HepG2 (cell line): ENCODE data around the gene TDRD9.

Source experiments
- ADNP ChIP-seq: sonication (generic); formaldehyde crosslinking; IDR thresholded peaks from 2 replicates; pipeline ENCODE4 v1.4.0; 2020; ENCODE audit warnings: missing genetic modification reagents
- ASH2L ChIP-seq: fragments of 300-600, 200-600 bp; sonication (generic); IDR thresholded peaks from 2 replicates; pipeline ENCODE4 v1.7.0; 2017; ENCODE audit warnings: low read depth, mild to moderate bottlenecking, moderate library complexity, mixed read lengths, low read length; ENCODE audit not compliant: insufficient read length
- CBX1 ChIP-seq: IDR thresholded peaks from one replicate; pipeline ENCODE4 v1.6.1; 2016; ENCODE audit warnings: antibody characterized with exemption, low read depth
- CTCF ChIP-seq: sonication (generic); formaldehyde crosslinking; IDR thresholded peaks from 2 replicates; pipeline ENCODE4 v1.5.0; 2020; ENCODE audit warnings: mild to moderate bottlenecking, missing genetic modification reagents, moderate library complexity
- EHMT2 ChIP-seq: fragments of 200-600 bp; sonication (generic); IDR thresholded peaks from 2 replicates; pipeline ENCODE4 v1.7.0; 2017; ENCODE audit warnings: antibody characterized with exemption, low read depth, low read length, borderline replicate concordance
- EP300 ChIP-seq, 3 experiments: sonication (generic) in 1 of 3; formaldehyde crosslinking in 1 of 3; IDR thresholded peaks; 2 replicates each; pipeline versions ENCODE4 v1.5.1 to v1.6.1; 2011 to 2020; ENCODE audit warnings: low read depth in 2 of 3, low read length in 2 of 3, borderline replicate concordance in 1 of 3, improper control_type of control experiment in 1 of 3, mild to moderate bottlenecking in 1 of 3, missing genetic modification reagents in 1 of 3, moderate library complexity in 1 of 3
- GFI1 ChIP-seq: sonication (generic); formaldehyde crosslinking; IDR thresholded peaks from 2 replicates; pipeline ENCODE4 v1.5.0; 2020; ENCODE audit warnings: missing genetic modification reagents, mild to moderate bottlenecking, borderline replicate concordance
- KDM3A ChIP-seq: IDR thresholded peaks from 2 replicates; pipeline ENCODE4 v1.6.1; 2018; ENCODE audit warnings: low read depth, missing compliant biosample characterization
- MAX ChIP-seq: IDR thresholded peaks from 2 replicates; pipeline ENCODE4 v1.6.1; 2012; ENCODE audit warnings: inconsistent platforms
- PAXIP1 ChIP-seq: sonication (generic); formaldehyde crosslinking; conservative IDR thresholded peaks from 2 replicates; pipeline ENCODE4 v1.4.0; 2020; ENCODE audit warnings: mild to moderate bottlenecking, missing genetic modification reagents, moderate library complexity
- SMAD9 ChIP-seq: sonication (generic); formaldehyde crosslinking; IDR thresholded peaks from 2 replicates; pipeline ENCODE4 v1.5.1; 2020; ENCODE audit warnings: mild to moderate bottlenecking, missing genetic modification reagents
- UBTF ChIP-seq: sonication (generic); formaldehyde crosslinking; IDR thresholded peaks from 2 replicates; pipeline ENCODE4 v1.4.0; 2020; ENCODE audit warnings: mild to moderate bottlenecking, missing genetic modification reagents
- ZNF160 ChIP-seq: sonication (generic); formaldehyde crosslinking; IDR thresholded peaks from 2 replicates; pipeline ENCODE4 v1.8.0; 2022; ENCODE audit warnings: mild to moderate bottlenecking, inconsistent platforms, missing genetic modification reagents
- TF ChIP-seq, protein P1 (sequence below): sonication (generic); formaldehyde crosslinking; conservative IDR thresholded peaks from 2 replicates; pipeline ENCODE4 v1.4.0; 2020; ENCODE audit warnings: missing genetic modification reagents

DNA sequence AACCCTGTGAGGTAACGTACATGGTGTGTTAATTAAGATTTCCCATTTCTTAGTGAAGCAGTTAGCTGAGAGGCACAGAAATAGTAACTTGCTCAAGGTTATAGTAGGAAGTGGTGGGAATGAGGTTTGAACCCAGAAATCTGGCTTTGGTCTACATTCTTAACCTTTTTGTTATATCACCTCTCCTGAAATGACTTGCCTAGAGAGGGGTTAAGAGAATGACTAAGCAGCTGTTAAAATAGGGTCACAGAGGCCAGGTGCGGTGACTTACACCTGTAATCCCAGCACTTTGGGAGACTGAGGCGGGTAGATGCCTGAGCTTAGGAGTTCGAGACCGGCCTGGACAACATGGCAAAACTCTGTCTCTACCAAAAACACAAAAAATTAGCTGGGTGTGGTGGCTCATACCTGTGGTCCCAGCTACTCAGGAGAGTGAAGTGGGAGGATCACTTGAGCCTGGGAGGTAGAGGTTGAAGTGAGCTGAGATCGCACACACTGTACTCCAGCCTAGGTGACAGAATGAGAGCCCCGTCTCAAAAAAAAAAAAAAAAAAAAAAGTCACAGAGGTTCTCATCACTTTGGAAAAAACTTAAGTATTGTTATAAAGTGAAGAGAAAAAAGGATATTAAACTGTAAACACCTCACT, 71.7 kb downstream of the TDRD9 start:
- TF ChIP-seq KDM3A (CRISPR knock-in tag) (no peak), SMAD9 (CRISPR knock-in tag) (no peak), CTCF (no peak), EP300 (IDR thresholded peaks at IDR 0.05; ENCODE audit: low read depth in 2 of 2, low read length in 2 of 2) (no peak), EP300 (CRISPR knock-in tag; IDR thresholded peaks at IDR 0.05; ENCODE audit: borderline replicate concordance) (no peak), ZNF160 (CRISPR knock-in tag) (no peak), ASH2L (no peak), CBX1 (no peak), UBTF (CRISPR knock-in tag) (no peak), GFI1 (no peak), ADNP (CRISPR knock-in tag) (no peak), MAX (no peak), EHMT2 (no peak), PAXIP1 (no peak)
- TF ChIP-seq, protein P1, sequence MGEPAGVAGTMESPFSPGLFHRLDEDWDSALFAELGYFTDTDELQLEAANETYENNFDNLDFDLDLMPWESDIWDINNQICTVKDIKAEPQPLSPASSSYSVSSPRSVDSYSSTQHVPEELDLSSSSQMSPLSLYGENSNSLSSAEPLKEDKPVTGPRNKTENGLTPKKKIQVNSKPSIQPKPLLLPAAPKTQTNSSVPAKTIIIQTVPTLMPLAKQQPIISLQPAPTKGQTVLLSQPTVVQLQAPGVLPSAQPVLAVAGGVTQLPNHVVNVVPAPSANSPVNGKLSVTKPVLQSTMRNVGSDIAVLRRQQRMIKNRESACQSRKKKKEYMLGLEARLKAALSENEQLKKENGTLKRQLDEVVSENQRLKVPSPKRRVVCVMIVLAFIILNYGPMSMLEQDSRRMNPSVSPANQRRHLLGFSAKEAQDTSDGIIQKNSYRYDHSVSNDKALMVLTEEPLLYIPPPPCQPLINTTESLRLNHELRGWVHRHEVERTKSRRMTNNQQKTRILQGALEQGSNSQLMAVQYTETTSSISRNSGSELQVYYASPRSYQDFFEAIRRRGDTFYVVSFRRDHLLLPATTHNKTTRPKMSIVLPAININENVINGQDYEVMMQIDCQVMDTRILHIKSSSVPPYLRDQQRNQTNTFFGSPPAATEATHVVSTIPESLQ (CRISPR knock-in tag), result no peak
